GM23338 (cell line): ENCODE measurements around the gene CFAP141. TPM values are rescaled to one million over a fixed set of nuclear protein-coding genes. Genes with fewer than 3 reads are reported as not detected.

Source experiments
- ATAC-seq: fragments of 200-7000 bp; cut with Tn5 transposase; 3 replicates; pipeline ENCODE4 v1.9.1; 2020
- DNase-seq: peaks from one replicate; pipeline ENCODE4 v3.0.0-alpha.2; 2015; ENCODE audit warnings: low spot score
- H2AFZ ChIP-seq: fragments of 200-600 bp; sonication (generic); 2 replicates; pipeline ENCODE4 v1.8.0; 2016; ENCODE audit warnings: antibody characterized with exemption, mild to moderate bottlenecking, moderate library complexity
- H3F3A ChIP-seq: fragments of 200-600 bp; sonication (generic); replicated peaks from 2 replicates; pipeline ENCODE4 v1.8.0; 2017; ENCODE audit warnings: antibody characterized with exemption, mixed run types, low read depth
- H3K27ac ChIP-seq: fragments of 200-600 bp; sonication (generic); 2 replicates; pipeline ENCODE4 v1.6.1; 2016; ENCODE audit warnings: low read depth
- H3K27me3 ChIP-seq: fragments of 200-600 bp; sonication (generic); 2 replicates; pipeline ENCODE4 v1.8.0; 2016; ENCODE audit warnings: mild to moderate bottlenecking, mixed run types, moderate library complexity; ENCODE audit not compliant: insufficient read depth
- H3K36me3 ChIP-seq: fragments of 200-600 bp; sonication (generic); 2 replicates; pipeline ENCODE4 v1.8.0; 2016; ENCODE audit warnings: mild to moderate bottlenecking; ENCODE audit not compliant: insufficient read depth
- H3K4me1 ChIP-seq: fragments of 200-600 bp; sonication (generic); 2 replicates; pipeline ENCODE4 v1.8.0; 2016; ENCODE audit warnings: mild to moderate bottlenecking, moderate library complexity; ENCODE audit not compliant: insufficient read depth
- H3K4me2 ChIP-seq: fragments of 200-600 bp; sonication (generic); 2 replicates; pipeline ENCODE4 v1.7.1; 2017; ENCODE audit warnings: mixed run types
- H3K4me3 ChIP-seq: fragments of 200-600 bp; sonication (generic); 2 replicates; pipeline ENCODE4 v1.6.1; 2016; ENCODE audit warnings: mixed run types
- H3K79me2 ChIP-seq: fragments of 200-600 bp; sonication (generic); replicated peaks from 2 replicates; pipeline ENCODE4 v1.8.0; 2017; ENCODE audit warnings: mild to moderate bottlenecking; ENCODE audit not compliant: insufficient read depth
- H3K9me2 ChIP-seq: fragments of 200-600 bp; sonication (generic); 2 replicates; pipeline ENCODE4 v1.8.0; 2017; ENCODE audit not compliant: insufficient read depth
- H4K20me1 ChIP-seq: fragments of 200-600 bp; sonication (generic); replicated peaks from 2 replicates; pipeline ENCODE4 v1.8.0; 2017; ENCODE audit warnings: mild to moderate bottlenecking; ENCODE audit not compliant: insufficient read depth
- H3K27ac Mint-ChIP-seq: 2 replicates; pipeline ENCODE4 v1.8.0; 2020; ENCODE audit warnings: inconsistent platforms, mild to moderate bottlenecking, moderate library complexity, mixed read lengths
- H3K27me3 Mint-ChIP-seq: 3 replicates; pipeline ENCODE4 v1.8.0; 2022; ENCODE audit warnings: low read depth, mild to moderate bottlenecking, moderate library complexity, mixed read lengths, inconsistent platforms; ENCODE audit not compliant: insufficient read depth, poor library complexity
- H3K36me3 Mint-ChIP-seq: 3 replicates; pipeline ENCODE4 v1.8.0; 2021; ENCODE audit warnings: low read depth, mild to moderate bottlenecking, inconsistent platforms, moderate library complexity, mixed read lengths
- H3K4me1 Mint-ChIP-seq: 3 replicates; pipeline ENCODE4 v1.8.0; 2020; ENCODE audit warnings: mild to moderate bottlenecking, inconsistent platforms, mixed read lengths
- H3K4me3 Mint-ChIP-seq: 3 replicates; pipeline ENCODE4 v1.8.0; 2021; ENCODE audit warnings: moderate library complexity, mild to moderate bottlenecking, inconsistent platforms, mixed read lengths
- H3K9me3 Mint-ChIP-seq: 3 replicates; pipeline ENCODE4 v1.8.0; 2020; ENCODE audit warnings: moderate library complexity, mild to moderate bottlenecking, inconsistent platforms, mixed read lengths
- CREB1 ChIP-seq: fragments of 250-450 bp; sonication (Bioruptor Pico); IDR thresholded peaks from 2 replicates; pipeline ENCODE4 v1.5.0; 2020; ENCODE audit warnings: low read depth, mild to moderate bottlenecking, moderate library complexity
- EZH2 ChIP-seq: fragments of 200-600 bp; sonication (generic); IDR thresholded peaks from one replicate; pipeline ENCODE4 v1.8.0; 2017; ENCODE audit warnings: antibody characterized with exemption, mild to moderate bottlenecking, low read depth; ENCODE audit not compliant: unreplicated experiment
- EZH2phosphoT487 ChIP-seq: fragments of 200-600 bp; sonication (generic); IDR thresholded peaks from one replicate; pipeline ENCODE4 v1.8.1; 2018; ENCODE audit warnings: antibody characterized with exemption; ENCODE audit not compliant: unreplicated experiment
- JUNB ChIP-seq: IDR thresholded peaks from one replicate; pipeline ENCODE4 v1.6.1; 2016; ENCODE audit warnings: antibody characterized with exemption; ENCODE audit not compliant: unreplicated experiment
- NANOG ChIP-seq: IDR thresholded peaks from 2 replicates; pipeline ENCODE4 v1.6.1; 2016; ENCODE audit warnings: antibody characterized with exemption, borderline replicate concordance
- POLR2AphosphoS5 ChIP-seq: IDR thresholded peaks from 2 replicates; pipeline ENCODE4 v1.6.1; 2016; ENCODE audit warnings: antibody characterized with exemption, low read depth
- REST ChIP-seq: IDR thresholded peaks from one replicate; pipeline ENCODE4 v1.6.1; 2018; ENCODE audit warnings: antibody characterized with exemption; ENCODE audit not compliant: unreplicated experiment
- STAT1 ChIP-seq: IDR thresholded peaks from one replicate; pipeline ENCODE4 v1.6.1; 2016; ENCODE audit warnings: antibody characterized with exemption; ENCODE audit not compliant: unreplicated experiment
- ZNF114 ChIP-seq: fragments of 250-450 bp; sonication (Bioruptor Pico); IDR thresholded peaks from 2 replicates; pipeline ENCODE4 v1.5.0; 2020; ENCODE audit warnings: mild to moderate bottlenecking, moderate library complexity
- ZNF331 ChIP-seq: fragments of 250-450 bp; sonication (Bioruptor Pico); IDR thresholded peaks from 2 replicates; pipeline ENCODE4 v1.5.0; 2020; ENCODE audit warnings: low read depth, mild to moderate bottlenecking, moderate library complexity
- ZNF462 ChIP-seq: fragments of 250-450 bp; sonication (Bioruptor Pico); IDR thresholded peaks from 2 replicates; pipeline ENCODE4 v1.5.0; 2020; ENCODE audit warnings: mild to moderate bottlenecking, moderate library complexity
- polyA plus RNA-seq: library from polyadenylated mRNA; unstranded; fragments of >200 nt; fragmentation: Nextera tagmentation; extraction: Ambion mirVana; gene quantifications from 2 replicates; pipeline ENCODE4 v1.2.1, GENCODE V29; 2016
- total RNA-seq: library from RNA; depleted of rRNA; stranded (reverse); fragments of >200 nt; shearing (Covaris generic); gene quantifications from 2 replicates; pipeline ENCODE4 v1.2.3, GENCODE V29; 2014

The CFAP141 gene
- total and polyA plus RNA-seq, 2 experiments from 2014 or later, result not detected

- Mint-ChIP-seq H3K36me3 (peaks cover 43% of the 10 kb centered on the region), H3K27me3 (peaks cover 5% of the 10 kb centered on the region), H3K4me3 (no peak overlapping the region), H3K4me1 (peaks cover 32% of the 10 kb centered on the region), H3K27ac (no peak overlapping the region), H3K9me3 (no peaks in the 10 kb centered on the region)
- peak overlapping the region; percentile 31 for H3K4me2 ChIP-seq
- H3K4me1 ChIP-seq, result peaks cover 11% of the 10 kb centered on the region
- peaks cover 13% of the 10 kb centered on the region for H4K20me1 ChIP-seq
- TF ChIP-seq EZH2 (no peak), ZNF331 (CRISPR knock-in tag) (no peak), EZH2phosphoT487 (no peak), ZNF114 (CRISPR knock-in tag) (no peak), STAT1 (no peak)
- peaks cover 40% of the 10 kb centered on the region for H3K36me3 ChIP-seq
- no peaks in the 10 kb centered on the region for H3K9me2 ChIP-seq
- no peaks in the 10 kb centered on the region for H3K27me3 ChIP-seq
- H3K27ac ChIP-seq, result peak overlapping the region; percentile 89
- no peak overlapping the region for H2AFZ ChIP-seq
- H3K79me2 ChIP-seq, result peaks cover 3% of the 10 kb centered on the region; the same call in 1 of the 2 replicates
- H3F3A ChIP-seq, result peaks cover 29% of the 10 kb centered on the region; the same call in 1 of the 2 replicates
- H3K4me3 ChIP-seq, result no peak overlapping the region
- ATAC-seq, result no peak
- DNase-seq, result peak; percentile 23
Measured at GRCh38 chr1:154155251-154155650, 50.9 kb downstream of the CFAP141 start.

- Histone ChIP-seq H3K4me2 (peak within 1 kb of the TSS; percentile 31), H3K4me3 (no peak within 1 kb of the TSS), H3K79me2 (no peaks in the 10 kb centered on the region; the same call in 1 of the 2 replicates), H4K20me1 (peaks cover 11% of the 10 kb centered on the region), H3K27ac (peak within 1 kb of the TSS; percentile 89), H3K9me2 (no peaks in the 10 kb centered on the region), H2AFZ (no peak within 1 kb of the TSS), H3K27me3 (no peaks in the 10 kb centered on the region), H3F3A (peaks cover 29% of the 10 kb centered on the region; the same call in 1 of the 2 replicates), H3K36me3 (peaks cover 35% of the 10 kb centered on the region), H3K4me1 (peaks cover 11% of the 10 kb centered on the region)
- DNase-seq, result peak; percentile 91
- peaks cover 32% of the 10 kb centered on the region for H3K4me1 Mint-ChIP-seq
- H3K27me3 Mint-ChIP-seq, result peaks cover 5% of the 10 kb centered on the region
- peak within 1 kb of the TSS; percentile 80 for H3K27ac Mint-ChIP-seq
- peak; percentile 92 for ATAC-seq
- H3K36me3 Mint-ChIP-seq, result peaks cover 37% of the 10 kb centered on the region
- H3K4me3 Mint-ChIP-seq, result no peak within 1 kb of the TSS
- no peaks in the 10 kb centered on the region for H3K9me3 Mint-ChIP-seq
- TF ChIP-seq STAT1 (no peak), NANOG (no peak), EZH2 (no peak), ZNF462 (CRISPR knock-in tag) (no peak), JUNB (no peak), ZNF331 (CRISPR knock-in tag) (no peak), REST (no peak), POLR2AphosphoS5 (peak; percentile 45), EZH2phosphoT487 (no peak), CREB1 (CRISPR knock-in tag) (peak; percentile 90), ZNF114 (CRISPR knock-in tag) (no peak)
Measured at GRCh38 chr1:154154534-154155191, 51.5 kb downstream of the CFAP141 start, which contains the start of gene NUP210L. Gene NUP210L, minus strand, starts transcription at chr1:154155073.
